Measurements from ENCODE around the gene SPINT2.

SPINT2 gene

DNA sequence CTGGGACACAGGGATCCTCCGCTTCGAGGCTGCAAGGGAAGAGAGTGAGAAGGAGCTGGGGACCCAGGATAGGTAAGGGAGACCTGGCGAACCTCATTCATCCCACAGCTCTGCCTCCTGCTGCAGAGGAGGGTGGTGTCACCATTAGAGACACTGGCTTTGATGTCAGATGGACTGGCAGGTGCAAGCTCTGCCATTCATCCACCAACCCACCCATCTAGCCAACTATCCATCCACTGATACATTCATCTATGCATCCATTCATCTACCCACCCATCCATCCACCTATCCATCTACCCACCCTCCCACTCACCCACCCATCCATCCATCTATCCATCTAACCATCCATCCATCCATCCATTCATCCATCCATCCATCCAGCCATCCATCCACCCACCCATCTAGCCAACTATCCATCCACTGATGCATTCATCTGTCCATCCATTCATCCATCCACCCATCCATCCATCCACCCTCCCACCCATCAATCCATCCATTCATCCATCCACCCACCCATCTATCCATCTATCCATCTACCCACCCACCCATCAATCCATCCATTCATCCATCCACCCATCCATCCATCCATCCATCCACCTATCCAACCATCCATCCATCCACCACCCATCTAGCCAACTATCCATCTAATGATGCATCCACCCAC, 45.4 kb downstream of the SPINT2 start:
- Mint-ChIP-seq H3K27ac (no peak overlapping the region), H3K4me3 (no peak overlapping the region), H3K36me3 (peaks cover 20% of the 10 kb centered on the region)

DNA sequence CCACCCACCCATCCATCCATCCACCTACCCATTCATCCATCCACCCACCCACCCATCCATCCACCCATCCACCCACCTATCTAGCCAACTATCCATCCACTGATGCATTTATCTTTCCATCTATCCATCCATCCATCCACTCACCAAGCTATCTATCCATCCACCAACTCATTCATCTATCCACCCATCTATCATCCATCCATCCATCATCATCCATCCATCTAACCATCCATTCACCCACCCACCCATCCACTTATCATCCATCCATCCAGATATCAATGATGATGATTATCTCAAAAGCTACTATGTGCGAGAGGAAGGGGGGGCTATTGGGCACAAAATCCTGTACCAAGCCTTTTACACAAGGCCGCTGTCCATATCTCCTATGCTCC, 45.9 kb downstream of the SPINT2 start:
- peak overlapping the region; percentile 17 for H3K27ac Mint-ChIP-seq
- H3K36me3 Mint-ChIP-seq: peaks cover 26% of the 10 kb centered on the region
- no peak for ATAC-seq
- no peaks in the 10 kb centered on the region for H3K9me3 Mint-ChIP-seq
- DNase-seq (ENCODE audit: low spot score in 2 of 2): no peak
- H3K4me3 Mint-ChIP-seq: no peak overlapping the region
- peaks cover 14% of the 10 kb centered on the region for H3K4me1 Mint-ChIP-seq

More for the DNA sequence above, 45.4 kb downstream of the SPINT2 start:
- DNase-seq (ENCODE audit: low spot score in 2 of 2): no peak
- Mint-ChIP-seq H3K9me3 (no peaks in the 10 kb centered on the region), H3K4me1 (peaks cover 14% of the 10 kb centered on the region)
- ATAC-seq: no peak

DNA sequence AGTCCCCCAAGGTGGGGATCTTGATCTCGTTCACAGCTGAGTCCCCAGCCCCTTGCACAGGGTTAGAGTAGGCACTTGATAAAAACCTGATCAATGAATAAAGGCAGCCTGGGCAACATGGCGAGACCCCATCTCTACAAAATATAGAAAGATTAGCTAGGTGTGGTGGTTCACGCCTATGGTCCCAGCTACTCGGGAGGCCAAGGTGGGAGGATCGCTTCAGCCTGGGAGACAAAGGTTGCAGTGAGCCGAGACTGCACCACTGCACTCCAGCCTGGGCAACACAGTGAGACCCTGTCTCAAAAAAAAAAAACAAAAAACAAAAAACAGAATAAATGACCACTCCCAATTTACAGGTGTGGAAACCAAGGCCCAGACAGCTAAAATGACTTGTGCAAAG, 46.6 kb downstream of the SPINT2 start:
- no peaks in the 10 kb centered on the region for H3K9me3 Mint-ChIP-seq
- H3K4me3 Mint-ChIP-seq: no peak overlapping the region
- H3K36me3 Mint-ChIP-seq: peaks cover 27% of the 10 kb centered on the region
- ATAC-seq (no peak), DNase-seq (ENCODE audit: low spot score in 2 of 2) (no peak)
- peaks cover 14% of the 10 kb centered on the region for H3K4me1 Mint-ChIP-seq
- H3K27ac Mint-ChIP-seq: peak overlapping the region; percentile 17

- DNase-seq (ENCODE audit: low spot score in 2 of 2) (peak; percentile 94 to 96), ATAC-seq (peak; percentile 93)
- H3K4me1 Mint-ChIP-seq: peaks cover 41% of the 10 kb centered on the region
- no peaks in the 10 kb centered on the region for H3K9me3 Mint-ChIP-seq
- H3K4me3 Mint-ChIP-seq: peak within 1 kb of the TSS; percentile 83
- H3K27ac Mint-ChIP-seq: peak within 1 kb of the TSS; percentile 81
- H3K36me3 Mint-ChIP-seq: peaks cover 6% of the 10 kb centered on the region
Measured at GRCh38 chr19:38315657-38316476, 51.5 kb downstream of the SPINT2 start, which contains the start of gene YIF1B. Gene YIF1B, minus strand, starts transcription at chr19:38315947. Its CDS starts 30 bp downstream, at chr19:38315917.

- no peaks in the 10 kb centered on the region for H3K9me3 Mint-ChIP-seq
- no peak for DNase-seq (ENCODE audit: low spot score in 2 of 2)
- H3K4me3 Mint-ChIP-seq: peak overlapping the region; percentile 83
- peaks cover 6% of the 10 kb centered on the region for H3K36me3 Mint-ChIP-seq
- peaks cover 47% of the 10 kb centered on the region for H3K4me1 Mint-ChIP-seq
- peak overlapping the region; percentile 81 for H3K27ac Mint-ChIP-seq
- ATAC-seq: no peak
Measured at GRCh38 chr19:38316477-38317067, 52.2 kb downstream of the SPINT2 start.

DNA sequence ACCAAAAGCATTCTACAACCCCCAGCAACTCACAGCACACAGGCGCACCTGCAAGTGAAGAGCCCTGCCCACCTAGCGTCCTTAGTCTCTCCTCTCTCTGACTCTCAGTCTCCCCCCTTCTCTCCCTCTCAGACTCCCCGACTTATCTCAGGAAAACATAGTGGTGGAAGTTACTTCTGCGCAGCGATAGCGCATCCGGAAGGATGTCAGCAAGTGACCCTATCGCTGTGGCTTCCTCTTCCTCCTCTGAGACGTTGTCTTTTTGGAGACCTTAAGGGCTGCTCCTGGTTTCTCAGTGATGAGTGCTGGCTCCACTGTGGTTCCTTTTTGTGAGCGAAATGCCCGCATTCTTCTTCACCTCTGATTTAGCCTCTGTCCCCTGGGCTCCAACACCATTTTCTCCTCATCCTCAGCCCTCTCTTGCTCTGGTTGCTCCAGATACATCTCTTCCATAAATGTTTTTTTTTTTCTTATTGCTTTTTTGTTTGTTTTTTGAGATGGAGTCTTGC, 52.8 kb downstream of the SPINT2 start:
- DNase-seq (ENCODE audit: low spot score in 2 of 2): peak in 1 of 2 donors; percentile 61
- ATAC-seq: no peak
- no peaks in the 10 kb centered on the region for H3K9me3 Mint-ChIP-seq
- H3K36me3 Mint-ChIP-seq: peaks cover 6% of the 10 kb centered on the region
- H3K4me3 Mint-ChIP-seq: peak overlapping the region; percentile 83
- peak overlapping the region; percentile 81 for H3K27ac Mint-ChIP-seq
- H3K4me1 Mint-ChIP-seq: peaks cover 53% of the 10 kb centered on the region

DNA sequence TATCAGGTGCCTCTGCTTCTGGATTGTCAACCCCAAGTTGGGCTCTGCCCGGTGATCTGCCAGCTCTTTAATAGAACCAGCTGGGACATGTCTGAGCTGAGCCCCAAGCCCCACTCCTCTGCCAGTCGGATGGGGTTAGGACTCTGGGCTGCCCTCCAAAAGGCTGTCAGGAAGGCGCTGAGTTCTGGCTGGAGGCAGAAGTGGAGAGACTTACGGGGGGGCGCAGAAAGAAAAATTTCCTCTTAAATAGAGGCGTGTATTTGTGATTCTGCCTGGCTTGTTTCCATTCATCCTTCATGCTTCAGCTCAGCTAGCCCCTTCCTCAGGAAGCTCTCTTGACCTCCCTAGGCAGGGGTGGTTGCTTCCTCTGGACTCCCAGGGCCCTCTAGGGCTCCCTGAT, 54.3 kb downstream of the SPINT2 start:
- no peak overlapping the region for H3K27ac Mint-ChIP-seq
- ATAC-seq (no peak), DNase-seq (ENCODE audit: low spot score in 2 of 2) (no peak)
- H3K4me3 Mint-ChIP-seq: peak overlapping the region; percentile 89
- peaks cover 53% of the 10 kb centered on the region for H3K4me1 Mint-ChIP-seq
- no peaks in the 10 kb centered on the region for H3K9me3 Mint-ChIP-seq
- peaks cover 6% of the 10 kb centered on the region for H3K36me3 Mint-ChIP-seq

- peak; percentile 22 for ATAC-seq
- Mint-ChIP-seq H3K27ac (peak within 1 kb of the TSS; percentile 87), H3K4me1 (peaks cover 50% of the 10 kb centered on the region), H3K4me3 (peak within 1 kb of the TSS; percentile 89), H3K36me3 (peaks cover 13% of the 10 kb centered on the region), H3K9me3 (no peaks in the 10 kb centered on the region)
- DNase-seq (ENCODE audit: low spot score in 2 of 2): peak; percentile 36 to 73
Measured at GRCh38 chr19:38319421-38320258, 55.3 kb downstream of the SPINT2 start, which contains the start of gene KCNK6. Gene KCNK6, plus strand, starts transcription at chr19:38319845. Its CDS starts 106 bp downstream, at chr19:38319951.

DNA sequence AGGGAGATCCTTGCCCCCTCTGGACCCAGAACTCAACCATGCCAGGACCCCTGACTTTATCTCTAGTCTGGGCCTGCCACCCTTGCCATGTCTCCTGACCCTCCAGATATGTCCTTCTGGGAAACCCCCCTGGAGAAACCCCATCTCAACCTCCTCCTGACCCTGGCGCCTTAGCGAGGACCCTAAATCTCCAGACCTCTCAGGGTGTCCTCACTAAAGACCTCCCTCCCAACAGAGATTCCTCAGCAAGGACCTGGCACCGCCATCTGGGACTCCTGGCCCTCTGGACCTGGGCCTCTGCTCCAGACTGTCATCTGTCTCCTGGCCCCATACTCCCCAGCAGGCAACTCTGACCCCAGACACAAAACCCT, 56.6 kb downstream of the SPINT2 start:
- Mint-ChIP-seq H3K27ac (peak overlapping the region; percentile 87), H3K36me3 (peaks cover 19% of the 10 kb centered on the region), H3K4me1 (peaks cover 50% of the 10 kb centered on the region), H3K4me3 (peak overlapping the region; percentile 89), H3K9me3 (no peaks in the 10 kb centered on the region)
- no peak for DNase-seq (ENCODE audit: low spot score in 2 of 2)
- no peak for ATAC-seq

DNA sequence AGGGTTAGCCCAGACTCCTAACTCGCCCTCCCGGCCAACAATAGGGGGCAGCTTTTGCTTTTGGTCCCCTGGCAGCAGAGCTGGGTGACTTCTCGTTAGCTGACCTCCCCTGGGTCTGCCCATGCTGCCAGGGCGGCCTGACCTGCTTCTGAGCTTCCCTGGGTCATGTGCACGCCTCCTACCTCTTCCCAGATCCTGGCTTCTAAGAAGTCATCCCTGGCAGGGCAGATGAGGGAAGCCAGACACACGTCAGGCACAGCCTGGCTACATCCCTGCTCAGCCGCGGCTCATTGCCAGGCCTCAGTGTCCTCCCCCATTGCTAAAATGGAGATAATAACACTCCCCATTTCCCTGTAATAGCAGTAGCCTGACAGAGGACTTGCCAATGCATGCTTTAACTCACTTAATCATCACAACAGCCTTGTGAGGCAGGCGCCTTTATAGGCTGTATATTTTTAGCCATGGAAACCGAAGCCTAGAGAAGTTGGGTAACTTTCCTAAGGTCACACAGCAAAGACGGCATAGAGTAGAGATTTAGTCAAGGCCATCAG, 57.3 kb downstream of the SPINT2 start:
- ATAC-seq (no peak), DNase-seq (ENCODE audit: low spot score in 2 of 2) (no peak)
- Mint-ChIP-seq H3K9me3 (no peaks in the 10 kb centered on the region), H3K27ac (peak overlapping the region; percentile 87), H3K4me3 (peak overlapping the region; percentile 89), H3K4me1 (peaks cover 43% of the 10 kb centered on the region), H3K36me3 (peaks cover 27% of the 10 kb centered on the region)

- H3K27ac Mint-ChIP-seq: no peak overlapping the region
- peaks cover 39% of the 10 kb centered on the region for H3K36me3 Mint-ChIP-seq
- no peak for DNase-seq (ENCODE audit: low spot score in 2 of 2)
- H3K4me1 Mint-ChIP-seq: peaks cover 39% of the 10 kb centered on the region
- no peak overlapping the region for H3K4me3 Mint-ChIP-seq
- ATAC-seq: no peak
- no peaks in the 10 kb centered on the region for H3K9me3 Mint-ChIP-seq
Measured at GRCh38 chr19:38323291-38323690, 58.9 kb downstream of the SPINT2 start.

GRCh38 chr19:38324431-38324830, 60.1 kb downstream of the SPINT2 start:
- no peak for DNase-seq (ENCODE audit: low spot score in 2 of 2)
- Mint-ChIP-seq H3K27ac (no peak overlapping the region), H3K4me3 (no peak overlapping the region), H3K9me3 (no peaks in the 10 kb centered on the region), H3K36me3 (peaks cover 50% of the 10 kb centered on the region), H3K4me1 (peaks cover 30% of the 10 kb centered on the region)
- no peak for ATAC-seq

- Mint-ChIP-seq H3K4me3 (no peak overlapping the region), H3K27ac (no peak overlapping the region), H3K9me3 (no peaks in the 10 kb centered on the region), H3K4me1 (peaks cover 14% of the 10 kb centered on the region), H3K36me3 (peaks cover 52% of the 10 kb centered on the region)
- ATAC-seq (no peak), DNase-seq (ENCODE audit: low spot score in 2 of 2) (no peak)
Measured at GRCh38 chr19:38326591-38326990, 62.2 kb downstream of the SPINT2 start.

DNA sequence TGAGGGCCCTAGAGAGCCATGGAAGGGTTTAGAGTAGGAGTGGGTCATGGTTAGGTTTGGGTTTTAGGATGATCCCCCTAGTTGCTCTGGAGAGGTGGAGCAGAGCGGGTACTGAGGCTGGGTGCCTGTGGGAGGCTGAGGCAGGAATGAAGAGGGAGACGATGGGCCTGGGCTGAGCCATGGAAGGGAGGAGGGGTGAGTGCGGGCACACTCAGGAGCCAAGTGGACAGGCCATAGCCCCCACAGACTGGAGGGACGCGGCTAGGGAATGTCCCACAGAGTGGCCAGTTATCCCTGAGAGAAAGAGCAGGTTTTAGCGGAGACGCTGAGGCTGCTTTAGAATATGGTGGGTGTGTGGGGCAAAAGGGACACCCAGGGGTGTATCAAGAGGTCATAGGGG, 65.3 kb downstream of the SPINT2 start:
- ATAC-seq (no peak), DNase-seq (ENCODE audit: low spot score in 2 of 2) (no peak)
- no peaks in the 10 kb centered on the region for H3K9me3 Mint-ChIP-seq
- H3K4me3 Mint-ChIP-seq: no peak overlapping the region
- H3K36me3 Mint-ChIP-seq: peaks cover 46% of the 10 kb centered on the region
- H3K4me1 Mint-ChIP-seq: peaks cover 6% of the 10 kb centered on the region
- peak overlapping the region; percentile 73 for H3K27ac Mint-ChIP-seq

Data from stimulated activated effector memory CD8-positive, alpha-beta T cell treated with anti-CD3 and anti-CD28 coated beads, Interleukin-12 subunit alpha, Interleukin-12 subunit beta, amount 100 ng/mL, for 72 hours (primary cell).